Activated CD8-positive, alpha-beta T cell treated with anti-CD3 and anti-CD28 coated beads for 36 hours (primary cell): Measurements from ENCODE around the gene S100PBP. TPM values are rescaled to one million over a fixed set of nuclear protein-coding genes. Genes with fewer than 3 reads are reported as not detected.

Experiments used
- ATAC-seq: fragments of 200-7000 bp; cut with Tn5 transposase; one replicate; pipeline ENCODE4 v1.10.0; 2021; ENCODE audit warnings: mild to moderate bottlenecking, moderate library complexity
- CTCF ChIA-PET: fragments of 350-600 bp; sonication (Branson Sonifier 250); formaldehyde crosslinking; loops from one replicate; lab custom pipeline; 2021; ENCODE audit warnings: antibody characterized with exemption; lab: Charles Lee
- POLR2A ChIA-PET: fragments of 350-600 bp; sonication (Branson Sonifier 250); formaldehyde crosslinking; loops from one replicate; lab custom pipeline; 2021; ENCODE audit warnings: antibody characterized with exemption; lab: Charles Lee
- DNase-seq: peaks from one replicate; pipeline ENCODE4 v3.0.0-alpha.2; 2020
- H3K27ac Mint-ChIP-seq: one replicate; pipeline ENCODE4 v1.8.0; 2021; ENCODE audit warnings: mild to moderate bottlenecking, mixed read lengths
- H3K27me3 Mint-ChIP-seq: one replicate; pipeline ENCODE4 v1.8.0; 2021; ENCODE audit warnings: mixed read lengths
- H3K36me3 Mint-ChIP-seq: one replicate; pipeline ENCODE4 v1.8.0; 2021; ENCODE audit warnings: low read depth, mixed read lengths
- H3K4me1 Mint-ChIP-seq: one replicate; pipeline ENCODE4 v1.8.0; 2021; ENCODE audit warnings: low read depth, mixed read lengths
- H3K4me3 Mint-ChIP-seq: one replicate; pipeline ENCODE4 v1.8.0; 2021; ENCODE audit warnings: mild to moderate bottlenecking, moderate library complexity, mixed read lengths
- H3K9me3 Mint-ChIP-seq: one replicate; pipeline ENCODE4 v1.8.0; 2021; ENCODE audit warnings: mixed read lengths
- CTCF ChIP-seq: fragments of 200-600 bp; IDR thresholded peaks from one replicate; pipeline ENCODE4 v1.8.0; 2022; ENCODE audit warnings: antibody characterized with exemption, mild to moderate bottlenecking
- intact Hi-C: fragments of 100-400 bp; cut with micrococcal nuclease; formaldehyde crosslinking; loops from one replicate; pipeline ENCODE4 v1.10.0; 2022
- total RNA-seq, 2 experiments: library from RNA; stranded (reverse); gene quantifications; one replicate each; pipeline ENCODE4 v1.2.3, GENCODE V29; 2021

The S100PBP gene
- total RNA-seq, 2 experiments from 2014 or later = 25.7 to 27.3 TPM

GRCh38 chr1:32884726-32885125 is 67.3 kb downstream of the S100PBP start:
- intact Hi-C loops = no loop called here
- Mint-ChIP-seq H3K27me3 (peaks cover 44% of the 10 kb centered on the region), H3K4me3 (no peak overlapping the region), H3K27ac (no peak overlapping the region), H3K9me3 (no peaks in the 10 kb centered on the region), H3K36me3 (no peaks in the 10 kb centered on the region), H3K4me1 (no peaks in the 10 kb centered on the region)
- ChIA-PET CTCF (interaction anchor here (0.6 to 2.9 kb wide), 5 partner anchors 8 to 172 kb away, joined by 3 to 14 read pairs (median 5); no protein-coding TSS in a partner anchor), POLR2A (no interaction called here)
- TF ChIP-seq CTCF = no peak
- DNase-seq = no peak
- no peak for ATAC-seq

- ChIA-PET POLR2A (interaction anchor here (1.1 kb wide), 1 partner anchor 16 kb away, joined by 3 read pairs; the partner anchor contains the start of gene TMEM54), CTCF (interaction anchor here (0.9 to 2.9 kb wide), 6 partner anchors 13 to 200 kb away, joined by 3 to 14 read pairs (median 5); no protein-coding TSS in a partner anchor)
- no peak overlapping the region for H3K4me3 Mint-ChIP-seq
- H3K9me3 Mint-ChIP-seq = no peaks in the 10 kb centered on the region
- H3K27ac Mint-ChIP-seq = no peak overlapping the region
- peaks cover 48% of the 10 kb centered on the region for H3K27me3 Mint-ChIP-seq
- no peaks in the 10 kb centered on the region for H3K4me1 Mint-ChIP-seq
- intact Hi-C loops = no loop called here
- no peaks in the 10 kb centered on the region for H3K36me3 Mint-ChIP-seq
- no peak for TF ChIP-seq CTCF
- no peak for DNase-seq
- no peak for ATAC-seq
Measured at GRCh38 chr1:32885676-32886003, 68.2 kb downstream of the S100PBP start.

- peak; percentile 94 for ATAC-seq
- Mint-ChIP-seq H3K4me1 (no peaks in the 10 kb centered on the region), H3K9me3 (no peaks in the 10 kb centered on the region), H3K27me3 (peaks cover 50% of the 10 kb centered on the region), H3K27ac (no peak within 1 kb of the TSS), H3K4me3 (no peak within 1 kb of the TSS), H3K36me3 (no peaks in the 10 kb centered on the region)
- intact Hi-C loops = no loop called here
- ChIA-PET CTCF (interaction anchor here (0.5 to 2.9 kb wide), 9 partner anchors 10 to 200 kb away, joined by 3 to 14 read pairs (median 5); no protein-coding TSS in a partner anchor), POLR2A (interaction anchor here (1.1 kb wide), 1 partner anchor 15 kb away, joined by 3 read pairs; the partner anchor contains the start of gene TMEM54)
- peak; percentile 49 for TF ChIP-seq CTCF
- DNase-seq = peak; percentile 63
Measured at GRCh38 chr1:32886004-32886827, 68.8 kb downstream of the S100PBP start, which contains the start of gene HPCA. Gene HPCA (plus strand): TSS chr1:32886491. CDS start chr1:32888899, 2,408 bp downstream.

- ATAC-seq = no peak
- H3K27ac Mint-ChIP-seq = no peak overlapping the region
- H3K4me3 Mint-ChIP-seq = no peak overlapping the region
Measured at GRCh38 chr1:32886828-32887414, 69.5 kb downstream of the S100PBP start.

More at GRCh38 chr1:32886828-32887414, 69.5 kb downstream of the S100PBP start:
- DNase-seq = no peak
- Mint-ChIP-seq H3K36me3 (no peaks in the 10 kb centered on the region), H3K9me3 (no peaks in the 10 kb centered on the region), H3K27me3 (peaks cover 56% of the 10 kb centered on the region), H3K4me1 (no peaks in the 10 kb centered on the region)
- no peak for TF ChIP-seq CTCF
- CTCF ChIA-PET = interaction anchor here (0.5 to 2.9 kb wide), 8 partner anchors 11 to 199 kb away, joined by 3 to 14 read pairs (median 4); no protein-coding TSS in a partner anchor
- POLR2A ChIA-PET = interaction anchor here (0.6 kb wide), 1 partner anchor 15 kb away, joined by 3 read pairs; no protein-coding TSS in a partner anchor
- intact Hi-C loops = no loop called here
